Hepatocyte (in vitro differentiated cells): ENCODE results near the gene PIEZO1. TPM values are rescaled to one million over a fixed set of nuclear protein-coding genes. Genes with fewer than 3 reads are reported as not detected.
"Not testable (repeated sequence)": the region's sequence is repeated elsewhere in the genome, so short reads cannot be mapped to it uniquely, and the experiment has no call there.

Experiments used
- DNase-seq: peaks from one replicate; pipeline ENCODE4 v3.0.0-alpha.2; 2016; ENCODE audit warnings: low spot score
- H2AFZ ChIP-seq: fragments of 200-600 bp; sonication (generic); 2 replicates; pipeline ENCODE4 v1.6.0; 2016; ENCODE audit warnings: antibody characterized with exemption, mild to moderate bottlenecking
- H3K27ac ChIP-seq: fragments of 200-600 bp; sonication (generic); 2 replicates; pipeline ENCODE4 v1.5.1; 2016; ENCODE audit warnings: mild to moderate bottlenecking
- H3K27me3 ChIP-seq: fragments of 200-600 bp; sonication (generic); 2 replicates; pipeline ENCODE4 v1.6.1; 2016
- H3K36me3 ChIP-seq: fragments of 200-600 bp; sonication (generic); replicated peaks from 2 replicates; pipeline ENCODE4 v1.5.1; 2016; ENCODE audit warnings: low read depth; ENCODE audit not compliant: insufficient read depth
- H3K4me1 ChIP-seq: fragments of 200-600 bp; sonication (generic); 2 replicates; pipeline ENCODE4 v1.5.1; 2016; ENCODE audit warnings: mild to moderate bottlenecking, moderate library complexity; ENCODE audit not compliant: insufficient read depth
- H3K4me2 ChIP-seq: fragments of 200-600 bp; sonication (generic); 2 replicates; pipeline ENCODE4 v1.6.0; 2016
- H3K4me3 ChIP-seq: fragments of 200-600 bp; sonication (generic); 2 replicates; pipeline ENCODE4 v1.5.1; 2016; ENCODE audit warnings: mild to moderate bottlenecking
- H3K79me2 ChIP-seq: fragments of 200-600 bp; sonication (generic); 2 replicates; pipeline ENCODE4 v1.6.0; 2017; ENCODE audit warnings: mild to moderate bottlenecking
- H3K9me2 ChIP-seq: fragments of 200-600 bp; sonication (generic); replicated peaks from 2 replicates; pipeline ENCODE4 v1.6.0; 2017; ENCODE audit warnings: mild to moderate bottlenecking; ENCODE audit not compliant: insufficient read depth
- H3K9me3 ChIP-seq: fragments of 200-600 bp; sonication (generic); 2 replicates; pipeline ENCODE4 v1.5.1; 2016; ENCODE audit warnings: low read depth, mild to moderate bottlenecking
- H4K20me1 ChIP-seq: fragments of 200-600 bp; sonication (generic); 2 replicates; pipeline ENCODE4 v1.6.0; 2016; ENCODE audit warnings: mild to moderate bottlenecking; ENCODE audit not compliant: insufficient read depth, poor library complexity, severe bottlenecking
- CTCF ChIP-seq: fragments of 200-600 bp; sonication (generic); IDR thresholded peaks from 2 replicates; pipeline ENCODE4 v1.5.1; 2016; ENCODE audit warnings: antibody characterized with exemption, mild to moderate bottlenecking; ENCODE audit not compliant: poor library complexity
- EZH2 ChIP-seq: fragments of 200-600 bp; sonication (generic); IDR thresholded peaks from 2 replicates; pipeline ENCODE4 v1.6.1; 2016; ENCODE audit warnings: antibody characterized with exemption, mild to moderate bottlenecking, borderline replicate concordance
- EZH2phosphoT487 ChIP-seq: fragments of 200-600 bp; sonication (generic); IDR thresholded peaks from one replicate; pipeline ENCODE4 v1.6.1; 2018; ENCODE audit warnings: antibody characterized with exemption, mild to moderate bottlenecking, low read depth, moderate library complexity; ENCODE audit not compliant: unreplicated experiment, severe bottlenecking
- WGBS: methylation state at CpG from one replicate; pipeline ENCODE4 v1.1.6; 2016; ENCODE audit warnings: low lambda C conversion rate; ENCODE audit errors: missing lambda C conversion rate; 5-methylcytosine and 5-hydroxymethylcytosine counted together
- polyA plus RNA-seq: library from polyadenylated mRNA; unstranded; fragments of >200 nt; fragmentation: Nextera tagmentation; extraction: Ambion mirVana; gene quantifications from 2 replicates; pipeline ENCODE4 v1.2.1, GENCODE V29; 2016
- total RNA-seq: library from RNA; depleted of rRNA; stranded (reverse); fragments of >200 nt; gene quantifications from 2 replicates; pipeline ENCODE4 v1.2.3, GENCODE V29; 2014

PIEZO1 gene
- total and polyA plus RNA-seq, 2 experiments from 2014 or later, result 70.6 to 77.0 TPM

- H3K36me3 ChIP-seq, result no peaks in the 10 kb centered on the region
- no peak overlapping the region for H2AFZ ChIP-seq
- no peaks in the 10 kb centered on the region for H3K9me3 ChIP-seq
- H3K79me2 ChIP-seq, result no peaks in the 10 kb centered on the region
- no peaks in the 10 kb centered on the region for H4K20me1 ChIP-seq
- WGBS, result 95% methylated on average over 32 of the region's 33 CpGs
- H3K4me2 ChIP-seq, result no peak overlapping the region
- DNase-seq, result no peak
- TF ChIP-seq CTCF (no peak), EZH2 (no peak), EZH2phosphoT487 (no peak)
- H3K4me3 ChIP-seq, result no peak overlapping the region
- H3K9me2 ChIP-seq, result no peaks in the 10 kb centered on the region
- no peak overlapping the region for H3K27ac ChIP-seq
- H3K27me3 ChIP-seq, result no peaks in the 10 kb centered on the region
- peaks cover 3% of the 10 kb centered on the region for H3K4me1 ChIP-seq
Measured at GRCh38 chr16:88824256-88825077, 39.4 kb upstream of the PIEZO1 start.

- WGBS, result 98% methylated on average over 4 of the region's 31 CpGs
Measured at GRCh38 chr16:88823646-88824045, 38.6 kb upstream of the PIEZO1 start.

GRCh38 chr16:88822281-88823040 is 37.4 kb upstream of the PIEZO1 start:
- Histone ChIP-seq H3K36me3 (no peaks in the 10 kb centered on the region), H3K4me3 (no peak overlapping the region), H3K4me2 (no peak overlapping the region), H4K20me1 (no peaks in the 10 kb centered on the region), H2AFZ (no peak overlapping the region), H3K9me3 (no peaks in the 10 kb centered on the region), H3K27me3 (no peaks in the 10 kb centered on the region), H3K4me1 (no peaks in the 10 kb centered on the region), H3K79me2 (no peaks in the 10 kb centered on the region), H3K9me2 (no peaks in the 10 kb centered on the region), H3K27ac (no peak overlapping the region)
- no peak for TF ChIP-seq EZH2phosphoT487
- no peak for DNase-seq
- 97% methylated on average over 23 of the region's 24 CpGs for WGBS

More at GRCh38 chr16:88823646-88824045, 38.6 kb upstream of the PIEZO1 start:
- not testable (repeated sequence) for H3K79me2 ChIP-seq, H3K9me2 ChIP-seq, H3K4me3 ChIP-seq, H3K36me3 ChIP-seq, H3K27me3 ChIP-seq, H2AFZ ChIP-seq, H3K4me2 ChIP-seq, H3K9me3 ChIP-seq, H4K20me1 ChIP-seq, H3K27ac ChIP-seq, DNase-seq, H3K4me1 ChIP-seq

- no peak for DNase-seq
- Histone ChIP-seq H3K4me3 (no peak overlapping the region), H3K4me2 (no peak overlapping the region), H3K9me2 (no peaks in the 10 kb centered on the region), H3K36me3 (no peaks in the 10 kb centered on the region), H3K27ac (no peak overlapping the region), H3K27me3 (no peaks in the 10 kb centered on the region), H3K4me1 (no peaks in the 10 kb centered on the region), H3K79me2 (no peaks in the 10 kb centered on the region), H3K9me3 (no peaks in the 10 kb centered on the region), H2AFZ (no peak overlapping the region), H4K20me1 (no peaks in the 10 kb centered on the region)
- WGBS, result 94% methylated on average over 19 of the region's 22 CpGs
- TF ChIP-seq CTCF (no peak), EZH2 (no peak), EZH2phosphoT487 (no peak)
Measured at GRCh38 chr16:88821168-88821850, 36.3 kb upstream of the PIEZO1 start.
